Measurements from ENCODE around the gene USP6NL. TPM values are rescaled to one million over a fixed set of nuclear protein-coding genes. Genes with fewer than 3 reads are reported as not detected.

The USP6NL gene
- total RNA-seq, 1 donor from 2014 or later = 29.6 TPM

DNA sequence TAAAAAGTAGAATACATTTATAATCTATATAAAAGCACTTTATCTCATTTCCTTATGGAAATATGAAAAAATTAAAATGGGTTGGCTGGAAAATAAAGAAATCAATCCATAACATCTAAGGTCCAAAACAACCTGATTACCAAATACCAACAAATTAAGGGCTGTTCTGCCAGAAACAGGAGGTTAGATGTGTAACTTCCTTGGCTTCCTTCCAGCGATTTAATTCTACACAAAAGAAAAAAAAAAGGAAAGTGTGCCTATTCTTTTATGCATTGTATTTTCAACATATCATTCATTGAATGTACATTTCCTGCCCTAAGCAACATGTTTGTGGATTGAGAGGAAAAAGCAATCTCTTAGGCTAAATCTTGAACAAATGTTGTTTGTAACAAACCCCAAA is 36.2 kb upstream of the USP6NL start:
- H3K27ac Mint-ChIP-seq = no peak overlapping the region
- no peaks in the 10 kb centered on the region for H3K36me3 Mint-ChIP-seq
- no peaks in the 10 kb centered on the region for H3K9me3 Mint-ChIP-seq
- TF ChIP-seq CTCF (conservative IDR thresholded peaks at IDR 0.05) = no peak
- H3K4me1 Mint-ChIP-seq (ENCODE audit: unreplicated experiment) = no peaks in the 10 kb centered on the region
- DNase-seq (ENCODE audit: extremely low spot score, unreplicated experiment) = no peak
- H3K27me3 Mint-ChIP-seq = no peaks in the 10 kb centered on the region
- no peak overlapping the region for H3K4me3 Mint-ChIP-seq

DNA sequence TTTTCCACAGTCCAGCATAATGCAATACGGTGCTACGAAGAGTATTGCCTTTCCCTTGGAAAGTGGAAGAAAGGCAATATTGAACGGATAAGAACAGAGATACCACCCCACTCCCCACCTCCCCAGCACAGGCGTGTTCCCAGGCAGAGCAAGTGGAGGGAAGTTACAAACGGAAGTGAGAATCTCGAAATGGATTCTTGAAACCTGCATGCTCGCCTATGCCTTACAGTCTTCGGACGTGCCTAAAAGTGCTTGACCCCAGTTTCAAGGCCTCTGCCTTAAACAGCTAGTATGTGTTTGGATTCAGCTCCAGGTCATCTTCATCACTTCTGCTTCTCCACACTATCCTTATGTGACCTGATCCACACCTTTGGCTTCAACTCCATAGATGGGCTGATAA is 35.0 kb upstream of the USP6NL start:
- DNase-seq (ENCODE audit: extremely low spot score, unreplicated experiment) = no peak
- H3K4me3 Mint-ChIP-seq = no peak overlapping the region
- no peaks in the 10 kb centered on the region for H3K9me3 Mint-ChIP-seq
- H3K27me3 Mint-ChIP-seq = no peaks in the 10 kb centered on the region
- H3K36me3 Mint-ChIP-seq = no peaks in the 10 kb centered on the region
- H3K27ac Mint-ChIP-seq = no peak overlapping the region
- TF ChIP-seq CTCF (conservative IDR thresholded peaks at IDR 0.05) = no peak
- no peaks in the 10 kb centered on the region for H3K4me1 Mint-ChIP-seq (ENCODE audit: unreplicated experiment)

DNA sequence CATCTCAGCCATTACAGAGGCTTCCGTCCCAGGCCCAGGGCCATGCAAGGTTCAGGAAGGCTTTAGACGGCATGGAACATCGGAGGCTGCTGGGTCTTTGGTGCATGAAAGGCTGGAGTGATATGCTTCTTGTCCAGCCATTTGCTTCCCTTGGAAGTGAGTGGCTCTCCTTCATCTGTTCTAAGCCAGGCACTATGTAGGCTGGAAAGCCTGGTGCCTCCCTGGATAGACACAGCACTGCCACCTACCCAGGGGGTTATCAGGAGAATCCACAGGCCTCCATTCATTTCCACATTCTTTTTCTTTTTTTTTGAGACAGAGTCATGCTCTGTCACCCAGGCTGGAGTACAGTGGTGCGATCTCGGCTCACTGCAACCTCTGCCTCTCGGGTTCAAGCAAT is 31.6 kb upstream of the USP6NL start:
- Mint-ChIP-seq H3K4me1 (ENCODE audit: unreplicated experiment) (no peaks in the 10 kb centered on the region), H3K27ac (no peak overlapping the region), H3K36me3 (no peaks in the 10 kb centered on the region), H3K4me3 (no peak overlapping the region), H3K27me3 (no peaks in the 10 kb centered on the region), H3K9me3 (peaks cover 4% of the 10 kb centered on the region)
- TF ChIP-seq CTCF (conservative IDR thresholded peaks at IDR 0.05) = no peak
- DNase-seq (ENCODE audit: extremely low spot score, unreplicated experiment) = no peak

GRCh38 chr10:11642566-11642965 is 31.1 kb upstream of the USP6NL start:
- no peaks in the 10 kb centered on the region for H3K4me1 Mint-ChIP-seq (ENCODE audit: unreplicated experiment)
- H3K27me3 Mint-ChIP-seq = no peaks in the 10 kb centered on the region
- H3K9me3 Mint-ChIP-seq = peaks cover 4% of the 10 kb centered on the region
- DNase-seq (ENCODE audit: extremely low spot score, unreplicated experiment) = no peak
- no peak overlapping the region for H3K27ac Mint-ChIP-seq
- H3K36me3 Mint-ChIP-seq = no peaks in the 10 kb centered on the region
- TF ChIP-seq CTCF (conservative IDR thresholded peaks at IDR 0.05) = no peak
- no peak overlapping the region for H3K4me3 Mint-ChIP-seq

DNA sequence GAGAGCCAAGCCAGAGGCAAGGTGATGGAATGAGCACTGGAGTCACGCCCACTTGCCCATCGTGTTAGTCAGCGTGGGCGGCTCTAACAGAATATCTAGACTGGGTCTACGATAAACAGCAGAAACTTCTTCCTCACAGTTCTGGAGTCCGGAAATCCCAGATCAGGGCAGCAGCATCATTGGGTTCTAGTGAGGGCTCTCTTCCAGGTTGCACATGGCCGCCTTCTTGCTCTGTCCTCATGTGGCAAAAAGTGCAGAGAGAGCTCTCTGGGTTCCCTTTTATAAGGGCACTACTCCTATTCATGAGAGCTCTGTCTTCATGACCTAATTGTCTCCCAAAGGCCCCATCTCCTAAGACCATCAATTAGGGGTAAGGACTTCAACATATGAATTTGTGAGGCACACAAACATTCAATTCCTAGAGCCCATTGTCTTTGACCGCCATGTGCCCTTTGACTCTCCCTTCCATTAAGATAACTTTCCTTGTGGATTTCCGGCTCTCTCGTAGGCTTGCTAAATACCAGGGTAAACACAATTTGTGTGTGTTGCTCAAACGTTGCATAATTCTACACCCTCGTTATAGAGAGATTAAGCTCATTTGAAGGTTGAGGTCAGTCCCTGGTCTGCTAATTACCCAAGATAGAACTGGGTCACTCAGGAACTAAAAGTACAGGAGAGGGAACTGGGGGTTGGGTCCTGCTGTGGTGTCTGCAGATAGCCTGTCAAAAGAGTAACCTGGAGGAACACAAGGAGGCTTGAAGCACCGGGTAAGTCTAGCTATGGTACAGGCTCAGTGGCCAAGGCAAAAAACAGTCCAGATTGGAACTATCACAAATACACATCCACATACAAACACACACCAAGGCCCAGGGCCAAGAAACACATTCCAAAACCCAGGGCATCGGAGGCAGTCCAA is 28.7 kb upstream of the USP6NL start:
- H3K27me3 Mint-ChIP-seq = no peaks in the 10 kb centered on the region
- no peak overlapping the region for H3K4me3 Mint-ChIP-seq
- no peak overlapping the region for H3K27ac Mint-ChIP-seq
- DNase-seq (ENCODE audit: extremely low spot score, unreplicated experiment) = no peak
- no peak for TF ChIP-seq CTCF (conservative IDR thresholded peaks at IDR 0.05)
- no peaks in the 10 kb centered on the region for H3K4me1 Mint-ChIP-seq (ENCODE audit: unreplicated experiment)
- H3K36me3 Mint-ChIP-seq = no peaks in the 10 kb centered on the region
- H3K9me3 Mint-ChIP-seq = peaks cover 4% of the 10 kb centered on the region

Data from type B pancreatic cell (in vitro differentiated cells).